ENCODE results near the gene RAPGEF1.

DNA sequence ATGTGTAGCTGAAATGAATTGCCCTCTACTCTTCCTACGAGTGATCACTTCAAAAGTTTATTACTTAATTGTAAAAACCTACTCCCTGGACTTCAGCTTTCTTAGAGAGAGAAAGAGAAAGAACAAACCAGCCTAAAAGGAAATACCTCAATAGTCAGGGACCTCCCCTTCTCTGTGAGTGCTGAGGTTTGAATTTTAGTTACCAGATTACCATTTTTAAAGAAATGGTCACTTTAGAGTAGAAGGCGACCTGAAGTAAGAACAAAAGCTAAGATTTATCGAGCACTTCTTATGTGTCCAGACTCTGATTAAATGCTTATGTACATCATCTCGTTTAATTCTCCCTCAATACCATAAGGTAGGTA lies 11.3 kb downstream of the RAPGEF1 start:
- TF ChIP-seq, protein P1, sequence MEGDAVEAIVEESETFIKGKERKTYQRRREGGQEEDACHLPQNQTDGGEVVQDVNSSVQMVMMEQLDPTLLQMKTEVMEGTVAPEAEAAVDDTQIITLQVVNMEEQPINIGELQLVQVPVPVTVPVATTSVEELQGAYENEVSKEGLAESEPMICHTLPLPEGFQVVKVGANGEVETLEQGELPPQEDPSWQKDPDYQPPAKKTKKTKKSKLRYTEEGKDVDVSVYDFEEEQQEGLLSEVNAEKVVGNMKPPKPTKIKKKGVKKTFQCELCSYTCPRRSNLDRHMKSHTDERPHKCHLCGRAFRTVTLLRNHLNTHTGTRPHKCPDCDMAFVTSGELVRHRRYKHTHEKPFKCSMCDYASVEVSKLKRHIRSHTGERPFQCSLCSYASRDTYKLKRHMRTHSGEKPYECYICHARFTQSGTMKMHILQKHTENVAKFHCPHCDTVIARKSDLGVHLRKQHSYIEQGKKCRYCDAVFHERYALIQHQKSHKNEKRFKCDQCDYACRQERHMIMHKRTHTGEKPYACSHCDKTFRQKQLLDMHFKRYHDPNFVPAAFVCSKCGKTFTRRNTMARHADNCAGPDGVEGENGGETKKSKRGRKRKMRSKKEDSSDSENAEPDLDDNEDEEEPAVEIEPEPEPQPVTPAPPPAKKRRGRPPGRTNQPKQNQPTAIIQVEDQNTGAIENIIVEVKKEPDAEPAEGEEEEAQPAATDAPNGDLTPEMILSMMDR (IDR thresholded peaks at IDR 0.05), result no peak
- no peak for TF ChIP-seq POLR2A (IDR thresholded peaks at IDR 0.05)

Data from uterus (tissue), 2 donors.